G401 (cell line): ENCODE data around the gene ANO6. TPM values are rescaled to one million over a fixed set of nuclear protein-coding genes. Genes with fewer than 3 reads are reported as not detected.

Source experiments
- DNase-seq: peaks from one replicate; pipeline ENCODE4 v3.0.0-alpha.2; 2015; ENCODE audit warnings: low spot score
- in situ Hi-C: cut with HindIII; loops from 2 replicates; pipeline ENCODE4 v1.10.0; 2016; ENCODE audit warnings: low sequenced_read_pairs, mixed read lengths
- total RNA-seq: library from RNA; depleted of rRNA; stranded (reverse); fragments of >200 nt; shearing (Covaris generic); gene quantifications from 2 replicates; pipeline ENCODE4 v1.2.3, GENCODE V29; 2014

ANO6 gene
- total RNA-seq, 1 experiment from 2014 or later: 25.8 TPM

GRCh38 chr12:45419317-45419814 is 203.5 kb downstream of the ANO6 start:
- in situ Hi-C loops: no loop called here
- DNase-seq: no peak

- in situ Hi-C loops: no loop called here
- DNase-seq: no peak
Observed at GRCh38 chr12:45421736-45422135, 205.8 kb downstream of the ANO6 start.

- in situ Hi-C loops: no loop called here
Observed at GRCh38 chr12:45423931-45424330, 208.0 kb downstream of the ANO6 start.

GRCh38 chr12:45425426-45425825 is 209.5 kb downstream of the ANO6 start:
- DNase-seq: no peak
- in situ Hi-C loops: no loop called here

More at GRCh38 chr12:45423931-45424330, 208.0 kb downstream of the ANO6 start:
- DNase-seq: no peak

GRCh38 chr12:45426294-45426693 is 210.4 kb downstream of the ANO6 start:
- in situ Hi-C loops: no loop called here

GRCh38 chr12:45427042-45427441 is 211.1 kb downstream of the ANO6 start:
- DNase-seq: no peak
- in situ Hi-C loops: no loop called here

More at GRCh38 chr12:45426294-45426693, 210.4 kb downstream of the ANO6 start:
- no peak for DNase-seq

- in situ Hi-C loops: no loop called here
Observed at GRCh38 chr12:45429831-45430230, 213.9 kb downstream of the ANO6 start.

GRCh38 chr12:45431126-45431525 is 215.2 kb downstream of the ANO6 start:
- in situ Hi-C loops: no loop called here

More at GRCh38 chr12:45429831-45430230, 213.9 kb downstream of the ANO6 start:
- DNase-seq: no peak

GRCh38 chr12:45432710-45433109 is 216.8 kb downstream of the ANO6 start:
- in situ Hi-C loops: no loop called here
- no peak for DNase-seq

More at GRCh38 chr12:45431126-45431525, 215.2 kb downstream of the ANO6 start:
- no peak for DNase-seq

GRCh38 chr12:45433441-45433868 is 217.6 kb downstream of the ANO6 start:
- in situ Hi-C loops: no loop called here
- DNase-seq: no peak

- in situ Hi-C loops: no loop called here
- no peak for DNase-seq
Observed at GRCh38 chr12:45434094-45434493, 218.2 kb downstream of the ANO6 start.

GRCh38 chr12:45435945-45436710 is 220.2 kb downstream of the ANO6 start:
- no peak for DNase-seq
- in situ Hi-C loops: no loop called here

GRCh38 chr12:45439039-45439438 is 223.1 kb downstream of the ANO6 start:
- no peak for DNase-seq
- in situ Hi-C loops: no loop called here

GRCh38 chr12:45446013-45446412 is 230.1 kb downstream of the ANO6 start:
- no peak for DNase-seq
- in situ Hi-C loops: no loop called here

GRCh38 chr12:45458238-45458637 is 242.3 kb downstream of the ANO6 start:
- in situ Hi-C loops: no loop called here
- DNase-seq: no peak

- in situ Hi-C loops: no loop called here
- DNase-seq: no peak
Observed at GRCh38 chr12:45458854-45459807, 243.2 kb downstream of the ANO6 start.

GRCh38 chr12:45462506-45462905 is 246.6 kb downstream of the ANO6 start:
- in situ Hi-C loops: no loop called here

GRCh38 chr12:45464699-45465098 is 248.8 kb downstream of the ANO6 start:
- in situ Hi-C loops: no loop called here
- no peak for DNase-seq

More at GRCh38 chr12:45462506-45462905, 246.6 kb downstream of the ANO6 start:
- DNase-seq: no peak

GRCh38 chr12:45468751-45469615 is 253.1 kb downstream of the ANO6 start:
- no peak for DNase-seq
- in situ Hi-C loops: no loop called here
